Panc1 (cell line): Measurements from ENCODE around the gene CYP4F22. TPM values are rescaled to one million over a fixed set of nuclear protein-coding genes. Genes with fewer than 3 reads are reported as not detected.
A peak's percentile ranks its signal among the peaks of the same experiment; 100 is the strongest.

ENCODE experiments used
- ATAC-seq: fragments of 200-7000 bp; cut with Tn5 transposase; 2 replicates; pipeline ENCODE4 v1.9.1; 2020; ENCODE audit warnings: mild to moderate bottlenecking, moderate library complexity
- BruUV-seq: library from RNA; stranded (reverse); fragments of 400-500 nt; replicated peaks from 2 replicates; lab custom pipeline; 2021; lab: Mats Ljungman, UMichigan
- CTCF ChIA-PET: fragments of 300-600 bp; sonication (Branson Sonifier 250); formaldehyde crosslinking; loops from one replicate; lab custom pipeline; 2022; ENCODE audit warnings: antibody characterized with exemption; lab: Charles Lee
- POLR2A ChIA-PET: fragments of 300-600 bp; sonication (Branson Sonifier 250); formaldehyde crosslinking; loops from one replicate; lab custom pipeline; 2022; ENCODE audit warnings: antibody characterized with exemption; lab: Charles Lee
- DNase-seq: peaks from one replicate; pipeline ENCODE4 v3.0.0-alpha.2; 2010; ENCODE audit warnings: low read depth, low spot score
- H3K27ac ChIP-seq: 2 replicates; pipeline ENCODE4 v1.5.1; 2011; ENCODE audit warnings: mild to moderate bottlenecking, low read length, inconsistent platforms
- H3K27me3 ChIP-seq: fragments of 200-500 bp; sonication (Bioruptor generic); 2 replicates; pipeline ENCODE4 v1.6.0; 2014; ENCODE audit warnings: low read length, inconsistent platforms; ENCODE audit not compliant: control insufficient read depth, insufficient read depth
- H3K36me3 ChIP-seq: fragments of 200-500 bp; sonication (Bioruptor generic); 2 replicates; pipeline ENCODE4 v1.5.1; 2014; ENCODE audit warnings: inconsistent platforms, mild to moderate bottlenecking, low read length, moderate library complexity; ENCODE audit not compliant: control insufficient read depth, insufficient read depth
- H3K4me1 ChIP-seq: 2 replicates; pipeline ENCODE4 v1.5.1; 2011; ENCODE audit warnings: inconsistent platforms, mild to moderate bottlenecking, low read length, moderate library complexity; ENCODE audit not compliant: control insufficient read depth, insufficient read depth
- H3K4me3 ChIP-seq, 2 experiments: 2 replicates each; pipeline ENCODE4 v1.5.1; 2011 to 2012; ENCODE audit warnings: low read depth in 2 of 2, low read length in 2 of 2, mild to moderate bottlenecking in 2 of 2, inconsistent platforms in 1 of 2, moderate library complexity in 1 of 2
- H3K9me3 ChIP-seq: fragments of 200-500 bp; sonication (Bioruptor generic); 2 replicates; pipeline ENCODE4 v1.5.1; 2014; ENCODE audit warnings: low read depth, mild to moderate bottlenecking, inconsistent platforms, low read length, moderate library complexity; ENCODE audit not compliant: control insufficient read depth, insufficient read depth
- POLR2AphosphoS5 ChIP-seq: IDR thresholded peaks from 2 replicates; pipeline ENCODE4 v1.6.1; 2012; ENCODE audit warnings: mild to moderate bottlenecking, low read depth, low read length, moderate library complexity
- REST ChIP-seq, 2 experiments: IDR thresholded peaks; 2 replicates each; pipeline ENCODE4 v1.6.1; 2011 to 2012; ENCODE audit warnings: low read depth in 2 of 2, control low read depth in 1 of 2, low read length in 1 of 2, mild to moderate bottlenecking in 1 of 2, moderate library complexity in 1 of 2; ENCODE audit not compliant: insufficient read depth in 1 of 2
- SIN3A ChIP-seq: IDR thresholded peaks from 2 replicates; pipeline ENCODE4 v1.6.1; 2012; ENCODE audit warnings: low read depth, mild to moderate bottlenecking, low read length, moderate library complexity, borderline replicate concordance; ENCODE audit not compliant: insufficient read depth
- TCF7L2 ChIP-seq: IDR thresholded peaks from 2 replicates; pipeline ENCODE4 v1.6.1; 2011; ENCODE audit warnings: mild to moderate bottlenecking, low read depth, low read length, inconsistent platforms
- in situ Hi-C: cut with HindIII; loops from 2 replicates; pipeline ENCODE4 v1.10.0; 2016; ENCODE audit warnings: low sequenced_read_pairs, low pct_unique_long_range_greater_than_20kb
- intact Hi-C: fragments of 100-400 bp; cut with micrococcal nuclease; formaldehyde crosslinking; loops from one replicate; pipeline ENCODE4 v1.10.0; 2022; ENCODE audit not compliant: unreplicated experiment
- total RNA-seq: library from RNA; stranded (reverse); gene quantifications from one replicate; pipeline ENCODE4 v1.2.1, GENCODE V29; 2021; ENCODE audit not compliant: unreplicated experiment
- TF ChIP-seq, protein P1 (sequence below): fragments of 450-650 bp; IDR thresholded peaks from 2 replicates; pipeline ENCODE4 v1.5.1; 2017; ENCODE audit warnings: mild to moderate bottlenecking

Gene CYP4F22
- total RNA-seq, 1 experiment from 2014 or later = 0.21 TPM

DNA sequence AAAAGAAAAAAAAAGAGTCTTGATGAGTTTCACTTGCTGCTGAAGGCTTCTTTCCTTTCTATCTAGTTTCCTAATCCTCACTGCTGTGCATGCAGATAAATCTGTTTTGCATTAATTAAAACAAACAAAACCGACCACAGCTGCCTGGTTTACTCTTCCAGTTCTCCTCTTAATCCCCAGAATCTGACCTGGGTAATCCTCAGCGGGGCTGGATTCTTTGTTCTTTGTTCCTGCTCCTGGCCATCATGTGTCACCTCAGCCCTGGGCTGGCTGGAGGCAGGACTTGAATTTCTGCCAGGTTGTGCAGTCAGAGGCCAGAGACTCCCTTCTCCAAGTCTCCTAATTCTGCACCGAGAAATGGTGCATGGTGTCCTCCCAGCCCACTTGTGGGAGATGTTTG, 54.5 kb downstream of the CYP4F22 start:
- no TSS peak for BruUV-seq
- Histone ChIP-seq H3K9me3 (no peaks in the 10 kb centered on the region), H3K27ac (no peak overlapping the region), H3K4me1 (no peaks in the 10 kb centered on the region), H3K27me3 (no peaks in the 10 kb centered on the region; the same call in 1 of the 2 replicates), H3K4me3 (no peak overlapping the region), H3K36me3 (no peaks in the 10 kb centered on the region)
- intact Hi-C loops = no loop called here
- ChIA-PET POLR2A (no interaction called here), CTCF (interaction anchor here (0.6 kb wide), 1 partner anchor 21 kb away, joined by 3 read pairs; no protein-coding TSS in a partner anchor)
- TF ChIP-seq POLR2AphosphoS5 = no peak
- ATAC-seq = no peak
- DNase-seq = no peak
- in situ Hi-C loops = no loop called here

GRCh38 chr19:15563325-15563794, 55.0 kb downstream of the CYP4F22 start:
- CTCF ChIA-PET = interaction anchor here (0.5 to 0.6 kb wide), 2 partner anchors 22 to 251 kb away, joined by 3 to 5 read pairs; no protein-coding TSS in a partner anchor
- Histone ChIP-seq H3K4me3 (no peak overlapping the region), H3K27me3 (no peaks in the 10 kb centered on the region; the same call in 1 of the 2 replicates), H3K36me3 (no peaks in the 10 kb centered on the region), H3K4me1 (no peaks in the 10 kb centered on the region), H3K9me3 (no peaks in the 10 kb centered on the region), H3K27ac (no peak overlapping the region)
- TF ChIP-seq TCF7L2 (no peak), REST (IDR thresholded peaks at IDR 0.05; ENCODE audit: insufficient read depth in 1 of 2, low read depth in 2 of 2, low read length in 1 of 2) (no peak), SIN3A (no peak), POLR2AphosphoS5 (no peak)
- TF ChIP-seq, protein P1, sequence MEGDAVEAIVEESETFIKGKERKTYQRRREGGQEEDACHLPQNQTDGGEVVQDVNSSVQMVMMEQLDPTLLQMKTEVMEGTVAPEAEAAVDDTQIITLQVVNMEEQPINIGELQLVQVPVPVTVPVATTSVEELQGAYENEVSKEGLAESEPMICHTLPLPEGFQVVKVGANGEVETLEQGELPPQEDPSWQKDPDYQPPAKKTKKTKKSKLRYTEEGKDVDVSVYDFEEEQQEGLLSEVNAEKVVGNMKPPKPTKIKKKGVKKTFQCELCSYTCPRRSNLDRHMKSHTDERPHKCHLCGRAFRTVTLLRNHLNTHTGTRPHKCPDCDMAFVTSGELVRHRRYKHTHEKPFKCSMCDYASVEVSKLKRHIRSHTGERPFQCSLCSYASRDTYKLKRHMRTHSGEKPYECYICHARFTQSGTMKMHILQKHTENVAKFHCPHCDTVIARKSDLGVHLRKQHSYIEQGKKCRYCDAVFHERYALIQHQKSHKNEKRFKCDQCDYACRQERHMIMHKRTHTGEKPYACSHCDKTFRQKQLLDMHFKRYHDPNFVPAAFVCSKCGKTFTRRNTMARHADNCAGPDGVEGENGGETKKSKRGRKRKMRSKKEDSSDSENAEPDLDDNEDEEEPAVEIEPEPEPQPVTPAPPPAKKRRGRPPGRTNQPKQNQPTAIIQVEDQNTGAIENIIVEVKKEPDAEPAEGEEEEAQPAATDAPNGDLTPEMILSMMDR = no peak
- no TSS peak for BruUV-seq
- ATAC-seq = peak; percentile 56
- no peak for DNase-seq
- in situ Hi-C loops (no loop called here), intact Hi-C loops (no loop called here)
- POLR2A ChIA-PET = interaction anchor here (0.5 kb wide), 1 partner anchor 9 kb away, joined by 6 read pairs; no protein-coding TSS in a partner anchor

- ATAC-seq = peak; percentile 42; the same call in 1 of the 2 replicates
- in situ Hi-C loops = no loop called here
- POLR2A ChIA-PET = interaction anchor here (0.5 kb wide), 1 partner anchor 9 kb away, joined by 6 read pairs; no protein-coding TSS in a partner anchor
Measured at GRCh38 chr19:15563931-15564330, 55.6 kb downstream of the CYP4F22 start.

More at GRCh38 chr19:15563931-15564330, 55.6 kb downstream of the CYP4F22 start:
- no peak overlapping the region for H3K27ac ChIP-seq
- no peak overlapping the region for H3K4me3 ChIP-seq
- BruUV-seq = no TSS peak
- DNase-seq = no peak
- CTCF ChIA-PET = interaction anchor here (0.5 kb wide), 1 partner anchor 251 kb away, joined by 5 read pairs; no protein-coding TSS in a partner anchor
- no peaks in the 10 kb centered on the region for H3K36me3 ChIP-seq
- H3K9me3 ChIP-seq = no peaks in the 10 kb centered on the region
- intact Hi-C loops = no loop called here
- no peaks in the 10 kb centered on the region; the same call in 1 of the 2 replicates for H3K27me3 ChIP-seq
- TF ChIP-seq, protein P1 = no peak
- no peak for TF ChIP-seq POLR2AphosphoS5
- no peak for TF ChIP-seq SIN3A
- TF ChIP-seq TCF7L2 = no peak
- no peak for TF ChIP-seq REST (IDR thresholded peaks at IDR 0.05; ENCODE audit: insufficient read depth in 1 of 2, low read depth in 2 of 2, low read length in 1 of 2)
- no peaks in the 10 kb centered on the region for H3K4me1 ChIP-seq
